GM10847 (cell line): ENCODE results near the gene NT5DC2.

Experiments
- POLR2A ChIP-seq: IDR thresholded peaks from 2 replicates; pipeline ENCODE4 v1.6.1; 2011; ENCODE audit not compliant: insufficient read length; ENCODE audit errors: extremely low read depth

The NT5DC2 gene

DNA sequence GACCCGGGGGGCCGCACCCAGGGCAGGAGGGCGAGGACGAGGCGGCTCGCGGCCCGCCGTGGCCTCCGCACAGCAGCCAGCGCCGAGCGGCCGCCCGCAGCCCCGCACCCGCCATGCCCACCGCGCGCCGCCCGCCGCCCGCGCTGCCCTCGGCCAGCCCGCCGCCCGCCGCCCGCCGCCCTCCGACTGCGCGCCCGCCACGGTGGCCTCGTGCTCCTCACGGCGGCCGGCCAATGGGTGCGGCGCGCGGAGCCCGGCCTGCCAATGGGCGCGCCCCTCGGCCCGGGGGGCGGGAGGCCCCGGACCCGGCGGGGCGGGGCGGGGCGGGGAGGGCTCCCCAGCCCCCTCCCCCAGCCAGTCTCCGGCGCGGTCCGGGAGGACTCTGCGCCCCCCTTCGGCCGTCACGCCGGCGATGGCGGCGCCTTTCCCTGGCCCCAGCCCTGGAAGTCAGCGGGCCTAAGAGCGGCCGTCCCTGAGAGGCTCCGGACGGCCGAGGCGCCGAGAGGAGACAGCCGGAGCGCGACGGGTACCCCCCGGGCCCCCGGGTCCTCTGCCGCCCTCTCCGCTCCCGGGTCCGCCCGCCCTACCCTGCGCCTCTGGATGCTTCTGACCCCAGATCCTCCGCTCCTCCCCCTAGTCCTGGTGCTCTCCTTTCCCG, at the start of gene NT5DC2:
Gene NT5DC2 (minus strand): TSS at position 235 of the 658 bp plus-strand sequence. CDS start 120 bp downstream, at position 115.
- TF ChIP-seq POLR2A = no peak

DNA sequence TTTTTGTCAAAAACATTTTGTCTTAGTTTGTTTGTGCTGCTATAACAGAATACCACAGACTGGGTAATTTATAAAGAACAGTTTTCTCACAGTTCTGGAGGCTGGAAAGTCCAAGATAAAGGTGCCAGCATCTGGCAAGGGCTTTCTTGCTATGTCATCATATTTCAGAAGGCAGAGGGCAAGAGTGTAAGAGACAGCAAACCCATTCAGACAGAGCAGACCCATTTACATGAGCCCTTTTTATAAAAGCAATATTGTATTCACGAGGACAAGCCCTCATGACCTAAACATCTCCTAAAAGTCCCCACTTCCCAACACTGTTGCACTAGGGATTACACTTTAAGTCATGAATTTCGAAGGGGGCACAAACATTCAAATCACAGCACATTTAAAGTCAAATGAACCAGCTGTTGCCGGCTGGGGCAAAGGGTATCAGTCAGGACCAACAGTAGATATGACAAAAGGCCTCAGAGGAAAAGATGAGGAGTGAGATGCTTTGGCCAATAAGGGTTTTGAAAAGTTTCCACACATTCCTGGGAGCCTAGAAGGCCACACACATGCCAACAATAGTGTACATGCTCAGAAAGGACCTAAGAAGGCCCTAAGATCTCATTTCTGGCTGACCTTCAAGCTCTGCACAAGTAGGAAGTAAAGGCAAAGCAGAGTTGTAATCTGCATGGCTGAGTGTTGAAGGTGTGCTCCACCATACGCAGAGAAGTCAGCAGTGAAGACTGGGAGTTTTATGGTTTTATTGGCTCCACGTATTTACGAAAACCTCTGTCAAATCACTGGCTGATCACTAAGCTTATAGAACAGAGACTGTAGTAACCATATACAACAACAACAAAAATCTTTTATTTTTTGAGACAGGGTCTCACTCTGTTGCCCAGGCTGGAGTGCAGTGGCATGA, 40.7 kb upstream of the NT5DC2 start:
- TF ChIP-seq POLR2A = no peak

DNA sequence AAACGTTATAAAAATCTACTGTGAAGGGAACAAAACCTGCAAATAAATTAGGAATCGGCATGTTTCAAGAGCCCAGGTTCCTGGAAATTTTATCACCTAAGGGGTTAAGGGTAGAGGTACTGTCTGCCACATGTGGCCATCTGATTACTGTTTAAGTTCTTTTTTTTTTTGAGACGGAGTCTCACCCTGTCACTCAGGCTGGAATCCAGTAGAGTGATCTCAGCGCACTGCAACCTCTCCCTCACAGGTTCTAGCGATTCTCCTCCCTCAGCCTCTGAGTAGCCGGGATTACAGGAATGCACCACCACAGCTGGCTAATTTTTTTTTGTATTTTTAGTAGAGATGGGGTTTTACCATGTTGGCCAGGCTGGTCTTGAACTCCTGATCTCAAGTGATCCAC, 38.6 kb upstream of the NT5DC2 start:
- TF ChIP-seq POLR2A = no peak

DNA sequence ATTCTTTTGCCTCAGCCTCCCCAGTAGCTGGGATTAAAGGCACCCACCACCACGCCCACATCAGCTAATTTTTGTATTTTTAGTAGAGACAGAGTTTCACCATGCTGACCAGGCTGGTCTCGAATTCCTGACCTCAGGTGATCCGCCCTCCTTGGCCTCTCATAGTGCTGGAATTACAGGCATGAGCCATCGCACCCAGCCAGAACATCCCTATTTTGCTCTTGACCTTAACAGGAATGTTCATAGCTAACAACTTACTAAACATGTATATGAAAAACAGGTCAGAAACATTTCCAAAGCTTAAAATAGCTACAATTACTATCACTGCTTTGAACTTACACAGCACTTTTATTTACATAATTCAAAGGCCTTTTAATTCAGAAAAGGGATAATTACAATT, 36.4 kb upstream of the NT5DC2 start:
- TF ChIP-seq POLR2A = no peak

DNA sequence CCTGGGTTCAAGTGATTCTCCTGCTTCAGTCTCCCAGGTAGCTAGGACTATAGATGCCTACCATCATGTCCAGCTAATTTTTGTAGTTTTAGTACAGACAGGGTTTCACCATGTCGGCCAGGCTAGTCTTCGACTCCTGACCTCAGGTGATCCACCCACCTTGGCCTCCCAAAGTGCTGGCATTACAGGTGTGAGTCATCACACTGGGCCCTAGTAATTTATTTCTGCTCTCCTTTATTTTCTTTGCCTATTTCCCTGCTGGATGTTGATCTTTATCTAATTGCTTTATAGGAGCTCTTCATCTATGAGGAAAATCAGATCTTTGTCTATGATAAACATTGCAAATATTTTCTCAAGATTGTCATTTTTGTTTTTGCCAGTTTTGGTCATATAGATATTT, 34.4 kb upstream of the NT5DC2 start:
- no peak for TF ChIP-seq POLR2A

DNA sequence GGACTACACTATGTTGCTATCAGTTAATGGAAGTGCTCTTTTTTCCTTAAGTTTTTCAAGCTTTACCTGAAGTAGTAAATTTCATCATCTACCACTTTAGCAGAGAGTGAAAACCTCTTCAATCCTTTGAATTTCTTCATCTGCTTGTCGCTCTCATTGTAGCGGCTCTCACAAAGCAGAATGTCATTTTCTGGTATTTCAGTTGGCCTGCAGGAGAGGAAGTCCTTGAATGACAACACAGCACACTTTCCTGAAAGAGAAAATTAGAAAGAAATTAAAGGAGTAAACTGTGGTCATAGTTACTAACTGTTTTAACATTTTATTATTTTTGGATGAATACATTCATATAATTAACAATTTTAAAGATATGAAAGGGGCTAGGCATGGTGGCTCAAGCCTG, 30.3 kb upstream of the NT5DC2 start:
- no peak for TF ChIP-seq POLR2A

DNA sequence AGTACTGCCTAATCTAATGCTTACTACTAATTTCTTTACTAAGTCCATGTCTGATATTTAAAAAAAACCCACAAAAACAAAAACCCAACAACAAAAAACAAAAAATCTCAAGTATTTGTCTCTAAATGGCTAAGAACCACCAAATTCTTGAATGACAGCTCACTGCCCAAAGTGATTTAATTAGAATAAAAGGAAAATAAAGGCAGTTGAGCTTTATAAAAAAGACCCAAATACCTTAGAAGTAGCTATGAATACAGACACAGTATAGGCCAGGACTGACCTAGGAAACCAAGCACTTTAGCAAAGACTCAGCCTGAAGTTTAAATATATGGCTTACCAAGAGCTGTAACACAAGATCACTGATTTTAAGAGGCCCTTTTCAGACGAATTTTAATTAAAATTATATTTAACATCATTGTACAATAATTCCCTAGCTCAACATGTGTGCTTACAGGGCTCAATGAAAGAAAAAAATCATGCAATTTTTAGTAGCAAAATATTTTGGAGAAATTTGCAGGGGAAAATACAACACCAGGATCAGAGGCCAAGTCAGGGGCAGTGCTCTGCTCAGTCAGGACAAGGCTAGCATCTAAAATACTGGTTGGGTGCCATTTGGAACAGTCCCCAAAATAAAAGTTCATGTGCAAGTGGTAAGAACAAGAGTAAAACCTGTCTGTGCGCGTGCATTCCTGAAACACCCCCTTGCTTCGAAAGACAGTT, 27.5 kb upstream of the NT5DC2 start:
- TF ChIP-seq POLR2A = no peak

DNA sequence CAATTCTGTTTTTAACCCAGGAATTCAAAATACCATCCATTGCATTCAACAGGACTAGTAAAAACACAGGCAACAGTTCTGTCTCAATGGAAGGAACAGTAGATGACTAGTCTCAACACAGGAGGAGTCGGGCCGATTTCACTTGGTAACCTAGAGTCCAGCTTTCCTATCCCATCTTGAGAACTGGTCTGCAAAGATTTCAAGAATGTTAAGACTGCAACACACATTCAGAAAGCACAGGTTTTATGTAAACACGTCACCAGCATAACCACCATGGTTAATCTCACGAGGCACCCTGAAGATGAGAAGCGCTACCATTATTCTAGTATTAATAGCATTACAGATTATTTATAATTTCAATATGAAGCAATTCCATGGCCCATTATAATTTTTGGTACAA, 24.8 kb upstream of the NT5DC2 start:
- no peak for TF ChIP-seq POLR2A

DNA sequence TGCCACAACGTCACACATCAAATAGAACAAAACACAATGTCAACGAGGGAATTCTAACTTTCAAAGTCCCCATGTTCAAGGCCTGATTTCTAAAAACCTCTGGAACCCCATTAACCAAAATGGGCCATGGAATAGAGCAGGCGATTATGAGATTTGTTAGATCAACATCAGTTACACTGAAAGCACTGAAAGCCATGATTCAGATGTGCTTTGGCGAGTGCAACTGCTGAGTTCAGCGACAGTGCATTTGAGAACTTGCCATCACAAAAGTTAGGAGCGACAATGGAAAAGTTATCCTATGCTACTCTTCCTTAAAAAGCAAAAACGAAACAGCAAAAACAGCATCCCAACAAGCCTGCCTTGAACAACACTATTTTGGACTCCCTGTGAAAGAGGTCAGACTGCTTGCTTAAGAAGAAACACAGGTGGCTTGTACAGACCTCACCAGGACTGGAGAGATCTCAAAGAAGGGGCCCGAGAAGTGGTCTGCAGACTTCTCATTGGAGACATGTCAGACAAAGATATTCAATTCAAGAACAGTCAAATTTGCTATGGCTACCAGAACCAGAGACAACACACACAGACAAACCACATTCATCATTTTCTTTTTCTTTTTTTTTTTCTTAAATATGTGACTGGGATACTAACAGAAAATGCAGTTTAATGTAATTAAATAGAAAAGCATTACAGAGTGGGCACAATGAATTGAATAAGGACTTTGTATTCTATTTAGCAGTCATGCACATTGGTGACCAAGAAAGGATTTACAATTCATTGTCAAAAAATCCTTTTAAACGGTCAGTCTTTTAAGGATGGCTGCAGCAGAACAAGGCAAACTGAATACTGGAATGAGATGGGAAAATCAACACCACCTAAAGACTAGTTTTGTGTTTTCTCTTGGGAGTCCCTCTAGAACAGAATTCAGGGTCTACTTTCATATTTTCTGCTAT, 23.6 kb upstream of the NT5DC2 start:
- no peak for TF ChIP-seq POLR2A

DNA sequence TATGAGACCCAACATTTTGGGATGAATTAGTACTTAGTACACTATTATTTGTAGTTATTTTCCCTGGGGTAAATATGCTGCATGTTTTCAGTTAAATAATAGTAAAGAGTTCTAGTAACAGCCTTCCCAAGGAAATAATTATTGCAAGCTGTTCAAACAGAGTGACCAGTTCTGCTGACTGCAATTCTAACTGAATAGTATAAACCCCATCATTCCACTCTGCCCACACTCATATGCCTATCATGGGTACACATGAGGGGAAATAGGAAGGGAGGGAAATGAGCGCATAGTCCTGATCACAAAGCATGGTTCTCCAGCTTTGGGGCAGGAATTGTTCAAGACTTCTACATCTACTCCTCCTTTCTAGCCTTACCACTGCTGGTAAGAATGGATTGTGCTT, 21.4 kb upstream of the NT5DC2 start:
- no peak for TF ChIP-seq POLR2A

DNA sequence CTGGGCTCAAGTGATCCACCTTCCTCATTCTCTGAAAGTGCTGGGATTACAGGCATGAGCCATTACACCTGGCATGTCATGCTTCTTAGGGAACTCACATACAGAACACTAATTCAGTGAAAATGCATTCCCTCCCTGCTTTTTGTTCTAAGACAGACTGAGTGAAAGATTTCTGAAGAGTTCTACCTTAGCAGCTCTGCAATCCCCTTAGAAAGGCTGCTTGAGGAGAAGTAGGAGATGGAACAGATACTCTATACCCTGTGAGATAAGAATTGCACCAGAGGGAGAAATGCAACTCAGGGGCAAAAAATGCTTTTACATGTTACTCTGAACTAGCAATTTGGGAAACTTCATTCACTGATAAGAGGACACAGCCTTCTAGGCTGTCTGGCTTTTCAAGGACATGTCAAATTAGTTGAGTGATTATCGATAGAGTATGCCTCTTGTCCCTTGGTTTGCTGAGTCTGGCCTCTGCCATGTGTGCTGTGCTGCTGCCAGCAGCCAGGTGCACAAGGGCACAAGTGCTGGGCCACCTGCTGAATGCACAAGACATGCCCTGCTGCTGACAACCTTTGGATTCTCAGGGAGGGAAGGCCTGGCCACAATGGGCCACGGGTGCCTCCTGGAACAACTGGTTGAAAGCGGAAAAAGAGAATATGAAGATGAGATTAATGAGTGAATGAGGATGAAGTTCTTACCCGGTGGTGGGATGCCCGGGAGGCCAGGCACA, 20.5 kb upstream of the NT5DC2 start:
- no peak for TF ChIP-seq POLR2A

DNA sequence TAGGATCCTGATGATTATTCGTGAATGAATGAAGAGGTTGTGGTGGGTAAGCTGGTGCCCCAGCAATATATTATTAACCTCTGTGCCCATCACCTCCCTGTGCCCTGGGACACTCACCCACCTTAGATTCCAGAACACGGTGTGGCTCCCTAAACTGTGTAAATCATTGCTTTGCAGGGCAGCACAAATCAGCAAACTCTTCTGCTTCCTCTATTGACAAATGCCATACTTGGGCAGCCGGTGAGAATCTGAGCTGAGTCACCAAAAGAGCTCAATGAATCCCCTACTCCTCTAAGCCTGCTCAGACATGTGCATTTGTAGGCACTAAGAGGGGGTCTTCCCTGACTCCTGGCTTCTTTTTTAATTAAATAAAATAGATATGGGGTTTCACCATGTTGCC, 18.4 kb upstream of the NT5DC2 start:
- TF ChIP-seq POLR2A = no peak

DNA sequence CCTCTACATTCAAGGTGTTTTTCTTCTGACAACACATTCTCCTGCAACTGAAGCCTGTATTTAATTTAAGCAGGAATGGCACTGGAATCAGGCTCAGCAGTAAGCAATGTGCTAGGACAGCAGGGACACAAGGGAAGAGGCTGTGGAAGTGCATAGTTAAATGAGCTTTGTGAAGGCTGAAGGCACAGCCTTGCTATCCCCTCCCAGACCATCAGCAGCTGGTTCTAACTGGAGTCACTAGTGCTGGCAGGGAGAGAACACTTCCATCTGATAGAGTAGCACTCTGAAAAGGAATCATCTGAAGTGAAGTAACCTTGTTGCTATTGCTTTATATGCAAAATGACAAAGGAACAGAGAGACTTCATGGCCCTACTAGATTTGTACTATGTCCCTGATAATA, 17.5 kb upstream of the NT5DC2 start:
- TF ChIP-seq POLR2A = no peak

DNA sequence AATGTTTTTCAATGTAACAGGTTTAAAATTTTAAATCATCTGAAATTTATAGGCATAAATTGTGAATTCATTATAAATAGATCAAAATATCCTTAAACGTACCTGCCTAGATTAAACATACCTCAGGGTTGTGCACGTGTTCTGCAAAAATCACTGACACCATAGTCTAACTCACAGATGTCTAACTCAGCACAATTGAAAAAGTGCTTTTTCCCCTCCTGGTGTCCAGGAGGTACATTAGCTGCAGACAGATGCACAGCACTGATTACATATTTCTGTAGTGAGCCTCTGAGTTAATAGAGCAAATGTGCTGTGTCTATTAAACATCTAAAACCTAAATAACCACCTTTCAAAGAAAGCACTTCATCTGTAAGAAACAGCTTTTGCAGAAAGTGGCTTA, 13.5 kb upstream of the NT5DC2 start:
- no peak for TF ChIP-seq POLR2A
